Peyer's patch (tissue), 4 donors: ENCODE results near the gene NT5C3B. TPM values are rescaled to one million over a fixed set of nuclear protein-coding genes. Genes with fewer than 3 reads are reported as not detected.

Experiments
- DNase-seq, 3 donors: peaks; one replicate each; pipeline ENCODE4 v3.0.0-alpha.2; 2017 to 2019
- H3K27ac ChIP-seq, 4 donors: fragments of 200-600 bp; sonication (generic); one replicate each; pipeline ENCODE4 v1.5.1; 2016 to 2019
- H3K27me3 ChIP-seq, 2 donors: fragments of 200-600 bp; sonication (generic); one replicate each; pipeline ENCODE4 v1.5.1; 2019
- H3K36me3 ChIP-seq, 3 donors: fragments of 200-600 bp; sonication (generic); one replicate each; pipeline ENCODE4 v1.5.1; 2016 to 2019
- H3K4me1 ChIP-seq, 4 donors: fragments of 200-600 bp; sonication (generic); one replicate each; pipeline ENCODE4 v1.5.1; 2016 to 2019
- H3K4me3 ChIP-seq, 4 donors: fragments of 200-600 bp; sonication (generic); 1 replicate in 3 of 4; 2 replicates in 1 of 4; pipeline ENCODE4 v1.5.1; 2016 to 2019; ENCODE audit warnings: mild to moderate bottlenecking in 1 of 4
- H3K9me3 ChIP-seq, 4 donors: fragments of 200-600 bp; sonication (generic); one replicate each; pipeline ENCODE4 v1.5.1; 2016 to 2019; ENCODE audit warnings: mild to moderate bottlenecking in 1 of 4
- POLR2A ChIP-seq, 2 donors: fragments of 450-650 bp; IDR thresholded peaks; one replicate each; pipeline ENCODE4 v1.5.1; 2017; ENCODE audit warnings: antibody characterized with exemption in 2 of 2, mild to moderate bottlenecking in 2 of 2, moderate library complexity in 2 of 2
- total RNA-seq, 4 donors: library from RNA; depleted of rRNA; stranded (reverse); fragments of >200 nt; gene quantifications; one replicate each; pipeline ENCODE4 v1.1.0, GENCODE V29; 2016
- TF ChIP-seq, protein P1 (sequence below), 6 experiments: fragments of 450-650 bp in 4 of 6; fragments of 200-600 bp in 2 of 6; sonication (generic) in 1 of 6; IDR thresholded peaks; one replicate each; pipeline ENCODE4 v1.5.1; 2017 to 2019; ENCODE audit warnings: antibody characterized with exemption in 6 of 6, mild to moderate bottlenecking in 3 of 6, moderate library complexity in 1 of 6

The NT5C3B gene
- total RNA-seq, 4 donors from 2014 or later, result 5.8 to 40.4 (median 20.1) TPM

DNA sequence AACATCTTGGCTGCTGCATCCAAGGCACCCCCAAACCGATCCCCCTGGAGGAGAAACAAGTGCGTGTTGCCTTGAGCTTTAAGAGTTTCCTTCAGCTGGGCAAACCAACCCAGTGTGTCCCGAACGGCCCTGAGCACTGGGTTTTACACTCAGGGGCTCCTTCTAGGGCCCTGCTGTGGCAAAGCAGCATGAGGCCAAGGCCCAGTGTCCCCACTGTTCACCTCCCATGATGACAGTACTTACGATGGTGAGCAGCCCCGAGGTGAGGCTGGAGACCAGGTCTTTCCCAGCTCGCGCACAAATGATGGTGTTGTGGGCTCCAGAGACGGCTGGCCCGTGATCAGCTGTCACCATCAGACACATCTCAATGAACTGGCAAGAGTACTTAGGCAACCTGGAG, 35.8 kb upstream of the NT5C3B start:
- no peaks in the 10 kb centered on the region for H3K9me3 ChIP-seq
- no peak overlapping the region for H3K4me3 ChIP-seq
- H3K27me3 ChIP-seq, result no peaks in the 10 kb centered on the region
- H3K36me3 ChIP-seq, result peaks cover 0 to 78% (median 0%) of the 10 kb centered on the region in 3 donors
- no peaks in the 10 kb centered on the region for H3K4me1 ChIP-seq
- TF ChIP-seq, protein P1, sequence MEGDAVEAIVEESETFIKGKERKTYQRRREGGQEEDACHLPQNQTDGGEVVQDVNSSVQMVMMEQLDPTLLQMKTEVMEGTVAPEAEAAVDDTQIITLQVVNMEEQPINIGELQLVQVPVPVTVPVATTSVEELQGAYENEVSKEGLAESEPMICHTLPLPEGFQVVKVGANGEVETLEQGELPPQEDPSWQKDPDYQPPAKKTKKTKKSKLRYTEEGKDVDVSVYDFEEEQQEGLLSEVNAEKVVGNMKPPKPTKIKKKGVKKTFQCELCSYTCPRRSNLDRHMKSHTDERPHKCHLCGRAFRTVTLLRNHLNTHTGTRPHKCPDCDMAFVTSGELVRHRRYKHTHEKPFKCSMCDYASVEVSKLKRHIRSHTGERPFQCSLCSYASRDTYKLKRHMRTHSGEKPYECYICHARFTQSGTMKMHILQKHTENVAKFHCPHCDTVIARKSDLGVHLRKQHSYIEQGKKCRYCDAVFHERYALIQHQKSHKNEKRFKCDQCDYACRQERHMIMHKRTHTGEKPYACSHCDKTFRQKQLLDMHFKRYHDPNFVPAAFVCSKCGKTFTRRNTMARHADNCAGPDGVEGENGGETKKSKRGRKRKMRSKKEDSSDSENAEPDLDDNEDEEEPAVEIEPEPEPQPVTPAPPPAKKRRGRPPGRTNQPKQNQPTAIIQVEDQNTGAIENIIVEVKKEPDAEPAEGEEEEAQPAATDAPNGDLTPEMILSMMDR (IDR thresholded peaks at IDR 0.05), result no peak
- TF ChIP-seq POLR2A (IDR thresholded peaks at IDR 0.05), result no peak
- no peak for DNase-seq
- no peak overlapping the region for H3K27ac ChIP-seq

DNA sequence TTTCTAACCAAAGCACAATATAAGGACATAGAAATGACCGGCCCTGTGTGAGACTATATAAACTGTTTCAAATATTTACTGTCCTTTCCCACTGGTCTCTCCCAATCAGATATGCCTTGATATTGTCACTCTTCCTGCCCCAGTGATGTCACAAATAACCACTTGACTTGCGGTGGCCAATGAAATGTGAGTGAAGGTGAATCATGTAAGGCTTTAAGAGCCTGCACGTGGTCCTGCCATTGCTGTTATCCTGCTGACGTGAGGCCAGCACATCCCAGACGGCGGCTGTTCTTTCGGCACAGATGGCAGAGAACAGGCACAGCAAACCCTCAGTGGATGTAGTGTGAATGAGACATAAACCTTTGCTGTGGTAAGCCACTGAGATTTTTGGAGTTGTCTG, 34.6 kb upstream of the NT5C3B start:
- H3K27me3 ChIP-seq, result no peaks in the 10 kb centered on the region
- H3K36me3 ChIP-seq, result peaks cover 0 to 73% (median 0%) of the 10 kb centered on the region in 3 donors
- no peaks in the 10 kb centered on the region for H3K9me3 ChIP-seq
- no peak overlapping the region for H3K4me3 ChIP-seq
- no peak overlapping the region for H3K27ac ChIP-seq
- TF ChIP-seq POLR2A (IDR thresholded peaks at IDR 0.05), result no peak
- TF ChIP-seq, protein P1 (IDR thresholded peaks at IDR 0.05), result no peak
- no peaks in the 10 kb centered on the region for H3K4me1 ChIP-seq
- no peak for DNase-seq

DNA sequence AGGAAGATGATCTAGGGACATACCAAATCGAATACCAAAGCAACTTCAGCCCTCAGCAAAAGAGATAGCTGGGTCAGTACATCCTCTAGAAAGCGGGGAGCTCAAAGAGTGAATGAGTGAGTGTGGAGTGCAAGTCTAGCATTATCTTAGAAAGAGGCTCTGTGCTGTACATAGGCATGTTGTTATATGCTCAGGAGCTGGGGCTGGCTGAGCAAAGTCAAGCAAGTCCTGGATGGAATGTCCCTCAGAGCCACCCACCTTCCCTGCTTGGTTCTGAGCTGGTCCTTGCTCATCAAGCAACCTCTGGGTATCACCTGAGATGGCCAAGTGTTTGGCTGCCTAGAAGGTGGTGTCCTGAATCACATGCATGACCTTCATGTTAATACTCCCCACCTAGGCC, 34.1 kb upstream of the NT5C3B start:
- Histone ChIP-seq H3K9me3 (no peaks in the 10 kb centered on the region), H3K36me3 (peaks cover 0 to 73% (median 0%) of the 10 kb centered on the region in 3 donors), H3K27me3 (no peaks in the 10 kb centered on the region), H3K4me3 (no peak overlapping the region), H3K27ac (no peak overlapping the region), H3K4me1 (no peaks in the 10 kb centered on the region)
- DNase-seq, result no peak
- TF ChIP-seq, protein P1 (IDR thresholded peaks at IDR 0.05), result no peak
- no peak for TF ChIP-seq POLR2A (IDR thresholded peaks at IDR 0.05)

DNA sequence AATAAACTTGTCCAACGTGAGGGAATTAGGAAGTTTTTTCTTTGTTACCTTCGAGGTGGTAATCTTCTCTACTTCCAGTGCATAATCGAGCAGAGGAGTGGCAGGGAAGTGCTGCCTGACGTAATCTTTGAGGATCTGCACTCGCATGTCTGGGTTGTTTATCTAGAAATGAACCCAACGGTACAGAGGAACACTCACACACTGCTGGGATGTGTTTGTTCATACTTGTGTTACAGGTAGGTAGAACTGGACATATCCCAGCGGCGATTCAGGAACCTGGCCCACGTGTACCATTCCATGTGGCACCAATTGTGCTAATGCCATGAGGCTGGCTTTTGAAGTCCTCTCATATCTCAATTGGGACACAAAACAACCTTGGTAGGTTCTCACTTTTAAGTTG, 33.4 kb upstream of the NT5C3B start:
- TF ChIP-seq, protein P1 (IDR thresholded peaks at IDR 0.05), result no peak
- no peak for TF ChIP-seq POLR2A (IDR thresholded peaks at IDR 0.05)
- Histone ChIP-seq H3K4me3 (no peak overlapping the region), H3K27ac (no peak overlapping the region), H3K9me3 (no peaks in the 10 kb centered on the region), H3K27me3 (no peaks in the 10 kb centered on the region), H3K4me1 (peaks cover 0 to under 1% (median 0%) of the 10 kb centered on the region in 4 donors), H3K36me3 (peaks cover 0 to 67% (median 0%) of the 10 kb centered on the region in 3 donors)
- no peak for DNase-seq

DNA sequence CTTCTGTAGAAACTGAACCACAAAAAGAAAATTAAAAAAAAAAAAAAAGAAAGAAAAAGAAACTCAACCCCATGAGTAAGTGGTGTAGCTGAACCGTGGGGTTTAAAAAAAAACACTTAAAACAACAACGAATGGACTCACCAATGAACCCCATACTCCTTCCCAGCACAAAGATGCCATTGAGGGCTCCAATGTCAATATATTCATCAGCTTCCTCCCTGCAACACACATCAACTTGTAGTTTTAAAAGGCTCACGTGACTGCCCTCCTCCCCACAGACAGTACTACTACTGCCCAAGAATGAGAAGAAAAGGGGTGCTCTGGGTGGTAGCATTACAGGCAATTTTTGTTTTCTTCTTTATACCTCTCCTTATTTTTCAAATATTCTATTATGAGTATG, 32.5 kb upstream of the NT5C3B start:
- Histone ChIP-seq H3K4me1 (peaks cover 0 to 9% (median 4%) of the 10 kb centered on the region in 4 donors), H3K27ac (no peak overlapping the region), H3K36me3 (peaks cover 0 to 58% (median 0%) of the 10 kb centered on the region in 3 donors), H3K9me3 (no peaks in the 10 kb centered on the region), H3K27me3 (no peaks in the 10 kb centered on the region), H3K4me3 (no peak overlapping the region)
- TF ChIP-seq, protein P1 (IDR thresholded peaks at IDR 0.05), result no peak
- TF ChIP-seq POLR2A (IDR thresholded peaks at IDR 0.05), result no peak
- no peak for DNase-seq

DNA sequence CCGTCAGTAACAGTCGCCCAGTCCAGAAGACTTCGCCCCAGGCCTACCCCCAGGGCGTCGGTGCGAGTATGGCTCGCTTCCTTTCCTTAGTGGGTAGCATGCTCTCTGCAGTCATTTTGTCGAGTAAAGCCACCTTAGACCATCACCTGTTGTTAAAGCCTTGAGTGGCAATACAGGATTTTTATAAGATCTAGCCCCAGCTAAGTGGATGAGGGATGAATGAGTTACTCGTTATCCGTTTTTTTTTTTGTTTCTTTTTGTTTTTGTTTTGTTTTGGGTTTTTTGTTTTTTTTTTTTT, 29.5 kb upstream of the NT5C3B start:
- peak overlapping the region; percentile 91 to 96 (median 94) for H3K27ac ChIP-seq

More for the DNA sequence above, 29.5 kb upstream of the NT5C3B start:
- Histone ChIP-seq H3K27me3 (no peaks in the 10 kb centered on the region), H3K36me3 (peaks cover 0 to 30% (median 0%) of the 10 kb centered on the region in 3 donors), H3K9me3 (no peaks in the 10 kb centered on the region), H3K4me3 (peak overlapping the region; percentile 88 to 98 (median 96)), H3K4me1 (peaks cover 0 to 22% (median 9%) of the 10 kb centered on the region in 4 donors)
- TF ChIP-seq, protein P1 (IDR thresholded peaks at IDR 0.05), result peak in 1 of 6 experiments; percentile 7
- TF ChIP-seq POLR2A (IDR thresholded peaks at IDR 0.05), result no peak
- no peak for DNase-seq
